IPS DF 19.7 (cell line): ENCODE results near the gene FAM20B.

ENCODE experiments used
- DNase-seq: peaks from one replicate; pipeline ENCODE4 v3.0.0-alpha.2; 2013; ENCODE audit warnings: low read depth, low spot score

The FAM20B gene

GRCh38 chr1:179048339-179049124, 22.8 kb downstream of the FAM20B start:
- no peak for DNase-seq

- DNase-seq, result no peak
Measured at GRCh38 chr1:179052776-179053175, 27.1 kb downstream of the FAM20B start.

- DNase-seq, result no peak
Measured at GRCh38 chr1:179053486-179053885, 27.8 kb downstream of the FAM20B start.

DNA sequence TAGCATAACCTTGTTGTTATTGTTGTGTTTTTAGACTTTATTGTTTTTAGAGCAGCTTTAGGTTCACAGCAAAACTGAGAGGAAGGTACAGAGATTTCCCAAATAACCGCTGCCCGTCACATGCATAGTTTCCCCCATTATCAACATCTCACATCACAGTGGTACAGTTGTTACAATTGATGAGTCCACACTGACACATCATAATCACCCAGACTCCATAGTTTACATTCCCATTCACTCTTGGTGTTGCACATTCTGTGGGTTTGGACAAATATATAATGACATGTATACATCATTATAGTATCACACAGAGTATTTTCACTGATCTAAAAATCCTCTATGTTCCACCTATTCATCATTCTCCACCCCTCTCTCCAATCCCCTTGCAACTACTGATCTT, 30.2 kb downstream of the FAM20B start:
- DNase-seq, result no peak

- DNase-seq, result no peak
Measured at GRCh38 chr1:179058487-179059483, 33.1 kb downstream of the FAM20B start.

DNA sequence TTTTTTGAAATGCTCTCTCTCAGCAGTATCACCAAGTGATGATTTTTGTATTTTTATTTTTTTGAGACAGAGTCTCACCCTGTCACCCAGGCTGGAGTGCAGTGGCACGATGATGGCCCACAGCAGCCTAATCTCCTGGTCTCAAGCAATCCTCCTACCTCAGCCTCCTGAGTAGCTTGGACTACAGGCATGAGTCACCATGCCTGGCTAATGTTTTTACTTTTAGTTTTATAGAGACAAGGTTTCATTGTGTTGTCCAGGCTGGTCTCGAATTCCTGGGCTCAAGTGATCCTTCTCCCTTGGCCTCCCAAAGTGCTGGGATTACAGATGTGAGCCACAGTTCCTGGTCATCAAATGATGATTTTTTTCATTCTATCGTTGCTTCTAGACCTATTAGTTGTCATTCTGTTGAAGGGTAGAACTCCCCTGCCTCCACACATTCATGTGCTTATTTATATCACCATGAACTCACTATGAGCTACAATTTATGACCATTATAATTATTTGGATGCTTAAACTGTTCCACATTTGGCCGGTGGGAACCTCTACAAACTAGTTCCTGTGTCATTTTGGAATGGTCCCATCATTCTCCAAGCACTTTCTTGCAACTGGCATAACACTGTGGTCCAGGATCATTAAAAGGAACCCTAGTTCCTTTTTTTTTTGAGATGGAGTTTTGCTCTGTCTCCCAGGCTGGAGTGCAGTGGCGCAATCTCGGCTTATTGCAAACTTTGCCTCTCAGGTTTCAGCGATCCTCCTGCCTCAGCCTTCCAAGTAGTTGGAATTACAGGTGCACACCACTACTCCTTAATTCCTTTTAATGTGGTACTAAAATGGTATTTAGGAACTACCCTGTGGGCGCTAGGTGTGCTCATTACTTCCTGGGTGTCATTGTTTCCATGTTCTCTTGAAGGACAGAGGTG, 35.9 kb downstream of the FAM20B start:
- DNase-seq, result no peak

DNA sequence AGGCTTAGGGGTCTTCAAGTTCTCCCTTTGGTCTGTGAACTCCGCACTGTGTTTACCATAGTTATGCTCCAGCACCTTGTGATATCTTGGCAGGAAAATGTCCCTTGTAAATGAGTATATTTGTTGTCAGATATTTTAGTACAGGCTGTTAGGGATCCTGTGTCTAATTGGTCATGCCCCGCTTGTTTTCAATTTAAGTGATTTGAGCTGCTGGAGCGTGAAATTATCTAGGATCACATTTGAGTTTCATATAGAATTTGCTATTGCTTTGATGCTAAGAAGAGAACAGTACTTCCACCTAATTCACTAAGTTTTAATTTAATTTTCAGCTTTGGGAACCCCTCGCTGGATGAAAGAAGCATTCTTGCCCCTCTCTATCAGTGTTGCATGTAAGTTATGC, 40.8 kb downstream of the FAM20B start:
- DNase-seq, result no peak

DNA sequence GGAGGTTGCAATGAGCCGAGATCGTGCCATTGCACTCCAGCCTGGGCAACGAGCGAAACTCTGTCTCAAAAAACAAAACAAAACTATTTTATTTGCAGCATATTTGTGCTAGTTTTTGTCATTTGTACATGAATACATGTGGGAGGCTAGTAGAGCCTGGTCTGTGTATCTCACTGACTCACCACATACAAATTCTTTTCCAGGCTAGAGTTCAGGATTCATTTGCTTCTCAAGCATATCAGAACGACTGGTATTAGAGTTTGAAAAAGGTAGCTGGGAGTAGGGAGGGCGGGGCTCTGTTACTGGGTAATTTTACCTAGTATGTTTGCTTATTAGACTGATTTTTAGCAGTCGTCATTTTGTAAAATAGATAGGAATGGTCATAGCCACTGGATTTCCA, 51.7 kb downstream of the FAM20B start:
- no peak for DNase-seq

DNA sequence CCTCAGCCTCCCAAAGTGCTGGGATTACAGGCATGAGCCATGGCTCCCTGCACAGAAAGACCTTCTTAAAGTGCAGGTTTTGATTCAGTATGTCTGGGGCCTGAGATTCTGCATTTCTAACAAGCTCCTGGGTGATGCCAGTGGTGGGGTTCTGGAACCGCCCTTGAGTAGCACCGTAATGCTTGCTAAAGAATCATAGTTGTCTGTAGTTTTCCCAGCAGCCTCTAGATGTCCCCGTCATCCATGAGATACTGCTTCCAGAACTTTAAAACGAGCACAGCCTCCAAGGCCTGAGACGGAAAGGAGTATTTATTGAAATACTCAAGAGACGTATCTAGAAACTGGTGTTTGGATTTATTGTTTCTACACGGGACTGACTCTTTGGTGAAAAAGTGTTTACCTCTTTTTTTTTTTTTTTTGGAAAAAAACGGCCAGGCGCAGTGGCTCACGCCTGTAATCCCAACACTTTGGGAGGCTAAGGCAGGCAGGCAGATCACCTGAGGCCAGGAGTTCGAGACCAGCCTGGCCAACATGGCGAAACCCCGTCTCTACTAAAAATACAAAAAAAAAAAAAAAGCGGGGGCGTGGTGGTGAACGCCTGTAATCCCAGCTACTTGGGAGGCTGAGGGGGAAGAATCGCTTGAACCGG, 53.5 kb downstream of the FAM20B start:
- DNase-seq, result no peak

DNA sequence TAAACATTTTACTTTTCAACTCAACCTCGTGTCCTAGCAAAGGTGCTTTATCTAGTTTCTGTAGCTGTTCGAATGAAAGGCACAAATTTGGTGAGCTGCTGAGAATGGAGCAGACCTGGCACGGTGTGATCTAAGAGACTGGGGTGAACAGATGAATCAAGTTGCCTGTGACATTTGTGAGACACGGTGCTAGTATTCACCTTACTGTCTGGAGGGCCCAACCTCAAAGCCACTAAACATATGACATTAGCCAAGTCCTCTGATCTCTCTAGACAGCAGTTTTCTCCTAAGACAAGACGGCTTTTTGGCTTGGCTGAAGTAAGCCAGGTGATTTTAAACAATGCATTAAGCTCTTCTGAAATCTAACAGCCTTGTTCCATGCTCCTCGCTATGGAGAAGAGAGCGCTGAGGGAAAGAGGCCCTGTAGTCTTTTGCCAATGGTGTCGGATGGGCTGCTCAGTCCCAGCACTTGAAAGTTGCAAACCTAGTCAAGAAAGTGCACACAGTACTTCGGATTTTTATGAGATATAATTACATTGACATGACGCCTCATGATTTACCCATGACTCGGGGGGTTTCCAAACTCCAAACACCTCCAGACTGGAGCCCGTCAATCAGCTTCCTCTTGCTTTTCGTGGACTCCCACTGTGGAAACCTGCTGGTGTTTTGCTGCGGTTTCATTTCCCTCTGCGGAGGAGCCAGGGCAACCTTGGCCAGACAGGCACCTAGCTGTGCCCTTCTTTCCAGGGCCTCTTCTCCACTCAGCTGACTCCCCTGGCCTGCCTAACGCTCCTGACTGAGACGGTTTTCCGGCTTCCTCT, 55.4 kb downstream of the FAM20B start:
- DNase-seq, result no peak

DNA sequence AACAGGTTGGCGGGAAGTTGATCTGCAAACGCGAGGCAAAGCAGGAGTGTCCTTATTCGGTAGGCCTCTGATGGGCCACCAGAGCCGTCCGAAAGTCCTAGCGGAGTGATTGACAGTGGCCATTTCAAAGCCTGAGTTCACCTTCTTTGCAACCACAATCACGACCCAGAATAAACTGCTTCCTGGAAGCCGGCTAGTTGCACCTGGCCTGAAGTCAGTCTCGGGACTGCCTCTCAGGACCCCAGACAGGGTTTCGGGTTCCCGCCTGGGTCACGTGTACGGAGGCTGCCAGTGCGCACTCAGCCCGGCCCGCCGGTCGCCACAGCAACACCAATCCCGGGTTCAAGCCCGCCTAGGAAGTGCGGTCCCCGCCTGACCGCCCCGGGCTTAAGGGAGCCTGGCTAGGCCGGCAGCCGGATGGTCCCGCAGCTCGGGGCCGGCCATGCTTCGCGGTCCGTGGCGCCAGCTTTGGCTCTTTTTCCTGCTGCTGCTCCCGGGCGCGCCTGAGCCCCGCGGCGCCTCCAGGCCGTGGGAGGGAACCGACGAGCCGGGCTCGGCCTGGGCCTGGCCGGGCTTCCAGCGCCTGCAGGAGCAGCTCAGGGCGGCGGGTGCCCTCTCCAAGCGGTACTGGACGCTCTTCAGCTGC, 56.1 kb downstream of the FAM20B start, which contains the start of gene TOR3A:
TSS of gene TOR3A (plus strand) at position 384 of the 646 bp plus-strand sequence. CDS start at position 443, 59 bp downstream.
- DNase-seq, result peak; percentile 82

GRCh38 chr1:179082333-179082998, 56.8 kb downstream of the FAM20B start:
- DNase-seq, result no peak

DNA sequence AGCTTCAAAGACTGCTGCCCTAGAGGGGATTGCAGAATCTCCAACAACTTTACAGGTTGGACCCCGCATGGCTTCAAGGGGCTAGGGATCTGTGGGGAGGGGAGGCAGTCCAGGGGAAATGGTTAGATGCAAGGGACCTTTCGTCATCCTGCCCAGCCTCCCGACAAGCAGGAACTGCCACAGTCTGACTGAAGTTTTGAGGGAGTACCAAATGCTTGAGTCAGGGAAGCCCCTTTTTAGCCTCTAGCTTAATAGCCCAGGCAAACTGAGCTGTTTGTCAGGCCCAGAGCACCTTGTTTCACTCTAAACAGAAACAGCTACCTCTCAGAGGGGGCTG, 57.3 kb downstream of the FAM20B start:
- no peak for DNase-seq

DNA sequence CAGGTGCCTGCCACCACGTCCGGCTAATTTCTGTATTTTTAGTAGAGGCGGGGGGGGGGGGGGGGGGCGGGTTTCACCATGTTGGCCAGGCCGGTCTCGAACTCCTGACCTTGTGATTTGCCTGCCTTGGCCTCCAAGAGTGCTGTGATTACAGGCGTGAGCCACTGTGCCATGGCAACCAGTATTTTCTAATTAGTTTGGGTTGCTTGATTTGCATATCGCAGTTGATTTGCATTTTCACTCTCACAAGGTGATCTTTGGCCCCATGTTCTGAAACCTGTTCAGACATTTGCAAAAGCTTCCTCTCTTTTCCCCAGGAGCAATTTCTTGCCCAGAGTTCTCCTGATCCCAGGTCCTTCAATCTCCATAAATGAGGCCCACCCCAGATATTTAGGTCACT, 57.8 kb downstream of the FAM20B start:
- DNase-seq, result no peak

DNA sequence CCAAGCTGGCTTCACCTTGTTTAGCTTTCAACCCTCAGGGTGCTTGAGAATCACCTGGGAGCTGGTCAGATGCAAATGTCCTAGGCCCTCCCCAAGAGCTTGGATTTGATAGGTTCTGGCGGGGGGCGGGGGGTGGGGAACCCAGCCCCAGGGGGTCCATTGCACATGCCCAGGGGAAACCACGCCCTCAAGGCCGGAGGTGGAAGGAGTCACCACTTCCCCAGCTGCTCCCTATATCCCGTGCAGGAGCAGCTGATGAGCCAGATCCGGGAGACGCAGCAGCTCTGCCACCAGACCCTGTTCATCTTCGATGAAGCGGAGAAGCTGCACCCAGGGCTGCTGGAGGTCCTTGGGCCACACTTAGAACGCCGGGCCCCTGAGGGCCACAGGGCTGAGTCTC, 62.0 kb downstream of the FAM20B start:
- DNase-seq, result peak; percentile 70

- DNase-seq, result no peak
Measured at GRCh38 chr1:179089827-179090482, 64.3 kb downstream of the FAM20B start.

DNA sequence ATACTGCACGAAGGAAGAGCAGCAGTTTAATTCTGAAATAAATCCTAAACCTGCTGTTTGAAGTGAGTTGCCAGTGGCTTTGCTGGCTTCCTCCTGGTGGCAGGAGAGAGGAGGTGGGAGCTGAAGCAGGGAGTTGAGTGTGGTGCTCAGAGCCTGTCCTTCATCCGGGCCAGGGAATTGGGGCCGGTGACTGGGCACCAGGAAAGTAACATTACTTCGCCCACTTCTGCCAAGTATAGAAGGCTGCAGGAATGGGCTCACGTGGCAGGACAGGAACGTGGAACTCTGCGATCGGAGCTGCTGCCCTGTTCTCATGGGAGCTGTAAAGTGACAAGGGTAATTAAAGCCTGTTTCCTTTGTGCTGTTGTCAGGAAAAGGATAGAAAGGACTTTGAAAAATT, 64.8 kb downstream of the FAM20B start:
- DNase-seq, result no peak

DNA sequence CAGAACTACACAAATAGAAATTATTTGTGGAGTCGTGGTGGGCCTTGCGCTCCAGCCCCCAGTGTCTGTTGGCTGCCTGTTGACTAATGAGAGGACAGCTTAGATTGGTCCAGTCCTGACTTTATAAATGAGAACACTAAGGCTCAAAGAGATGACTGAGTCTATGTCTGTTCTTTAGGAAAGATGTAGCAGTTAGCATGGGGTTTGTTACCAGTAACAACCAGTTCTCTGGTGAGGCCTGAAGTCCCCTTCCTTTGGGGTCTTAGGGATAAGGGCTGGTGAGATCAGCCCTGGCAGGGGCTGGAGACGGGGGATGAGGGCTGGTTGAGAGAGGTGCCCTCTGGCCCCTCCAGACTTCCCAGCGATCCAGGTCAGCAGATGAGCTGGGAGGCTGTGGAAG, 65.2 kb downstream of the FAM20B start:
- no peak for DNase-seq
